ENCODE results near the gene KRT73.

KRT73 gene

GRCh38 chr12:52627395-52628110, 9.2 kb upstream of the KRT73 start:
- in situ Hi-C loops (cut with HindIII; ENCODE audit: low sequenced_read_pairs), result no loop called here

GRCh38 chr12:52622349-52622748, 4.0 kb upstream of the KRT73 start:
- in situ Hi-C loops (cut with HindIII; ENCODE audit: low sequenced_read_pairs), result no loop called here

GRCh38 chr12:52618866-52619265, 507 bp upstream of the KRT73 start:
- in situ Hi-C loops (cut with HindIII; ENCODE audit: low sequenced_read_pairs), result no loop called here

- in situ Hi-C loops (cut with HindIII; ENCODE audit: low sequenced_read_pairs), result no loop called here
Measured at GRCh38 chr12:52617403-52617785, 965 bp downstream of the KRT73 start.

GRCh38 chr12:52616680-52617402, 1.5 kb downstream of the KRT73 start:
- in situ Hi-C loops (cut with HindIII; ENCODE audit: low sequenced_read_pairs), result no loop called here

GRCh38 chr12:52615912-52616311, 2.4 kb downstream of the KRT73 start:
- in situ Hi-C loops (cut with HindIII; ENCODE audit: low sequenced_read_pairs), result no loop called here

GRCh38 chr12:52615208-52615868, 3.0 kb downstream of the KRT73 start:
- in situ Hi-C loops (cut with HindIII; ENCODE audit: low sequenced_read_pairs), result no loop called here

- in situ Hi-C loops (cut with HindIII; ENCODE audit: low sequenced_read_pairs), result loop anchor here (5.0 kb wide), 1 partner anchor 33 kb away; no protein-coding TSS in a partner anchor
Measured at GRCh38 chr12:52614381-52615207, 3.8 kb downstream of the KRT73 start.

- in situ Hi-C loops (cut with HindIII; ENCODE audit: low sequenced_read_pairs), result loop anchor here (5.0 kb wide), 1 partner anchor 34 kb away; no protein-coding TSS in a partner anchor
Measured at GRCh38 chr12:52613384-52614030, 4.9 kb downstream of the KRT73 start.

- in situ Hi-C loops (cut with HindIII; ENCODE audit: low sequenced_read_pairs), result loop anchor here (5.0 kb wide), 1 partner anchor 35 kb away; no protein-coding TSS in a partner anchor
Measured at GRCh38 chr12:52612431-52613383, 5.7 kb downstream of the KRT73 start.

GRCh38 chr12:52611080-52611468, 7.3 kb downstream of the KRT73 start:
- in situ Hi-C loops (cut with HindIII; ENCODE audit: low sequenced_read_pairs), result loop anchor here (5.0 kb wide), 1 partner anchor 36 kb away; no protein-coding TSS in a partner anchor

- in situ Hi-C loops (cut with HindIII; ENCODE audit: low sequenced_read_pairs), result no loop called here
Measured at GRCh38 chr12:52608826-52609630, 9.3 kb downstream of the KRT73 start.

GRCh38 chr12:52608161-52608560, 10.2 kb downstream of the KRT73 start:
- in situ Hi-C loops (cut with HindIII; ENCODE audit: low sequenced_read_pairs), result no loop called here

GRCh38 chr12:52607314-52607713, 11.0 kb downstream of the KRT73 start:
- in situ Hi-C loops (cut with HindIII; ENCODE audit: low sequenced_read_pairs), result no loop called here

GRCh38 chr12:52606581-52607218, 11.7 kb downstream of the KRT73 start:
- in situ Hi-C loops (cut with HindIII; ENCODE audit: low sequenced_read_pairs), result no loop called here

GRCh38 chr12:52606096-52606495, 12.3 kb downstream of the KRT73 start:
- in situ Hi-C loops (cut with HindIII; ENCODE audit: low sequenced_read_pairs), result no loop called here

GRCh38 chr12:52605542-52605941, 12.8 kb downstream of the KRT73 start:
- in situ Hi-C loops (cut with HindIII; ENCODE audit: low sequenced_read_pairs), result no loop called here

- in situ Hi-C loops (cut with HindIII; ENCODE audit: low sequenced_read_pairs), result no loop called here
Measured at GRCh38 chr12:52604859-52605258, 13.5 kb downstream of the KRT73 start.
